GM12878 (cell line): ENCODE data around the gene SNAPC2. TPM values are rescaled to one million over a fixed set of nuclear protein-coding genes. Genes with fewer than 3 reads are reported as not detected.

Experiments used
- ATF7 ChIP-seq: fragments of 450-650 bp; IDR thresholded peaks from 2 replicates; pipeline ENCODE4 v1.6.1; 2016; ENCODE audit warnings: low read depth, mild to moderate bottlenecking
- BCL11A ChIP-seq: IDR thresholded peaks from 2 replicates; pipeline ENCODE4 v1.6.1; 2011; ENCODE audit warnings: low read depth, low read length
- BRCA1 ChIP-seq: IDR thresholded peaks from 2 replicates; pipeline ENCODE4 v1.6.1; 2011; ENCODE audit warnings: low read depth, low read length, improper control_type of control experiment
- HSF1 ChIP-seq: fragments of 150-350 bp; IDR thresholded peaks from 2 replicates; pipeline ENCODE4 v1.6.1; 2014; ENCODE audit warnings: mild to moderate bottlenecking, low read depth, low read length
- NBN ChIP-seq: fragments of 450-650 bp; IDR thresholded peaks from 2 replicates; pipeline ENCODE4 v1.6.1; 2016
- RB1 ChIP-seq: fragments of 450-650 bp; formaldehyde crosslinking; IDR thresholded peaks from 2 replicates; pipeline ENCODE4 v1.6.1; 2017; ENCODE audit warnings: mild to moderate bottlenecking, borderline replicate concordance
- SP1 ChIP-seq: IDR thresholded peaks from one replicate; pipeline ENCODE4 v1.6.1; 2011; ENCODE audit warnings: low read depth, low read length
- USF1 ChIP-seq: IDR thresholded peaks from 2 replicates; pipeline ENCODE4 v1.6.1; 2011; ENCODE audit warnings: borderline replicate concordance, low read depth, mild to moderate bottlenecking, moderate library complexity, mixed read lengths, low read length; ENCODE audit not compliant: insufficient read depth; ENCODE audit errors: extremely low read length
- ZBTB33 ChIP-seq: fragments of 450-650 bp; IDR thresholded peaks from 2 replicates; pipeline ENCODE4 v1.6.1; 2017; ENCODE audit warnings: mild to moderate bottlenecking
- ZSCAN29 ChIP-seq: fragments of 450-650 bp; IDR thresholded peaks from 2 replicates; pipeline ENCODE4 v1.6.1; 2017; ENCODE audit warnings: mild to moderate bottlenecking, moderate library complexity
- polyA plus RNA-seq, 11 experiments: library from polyadenylated mRNA; depleted of rRNA in 4 of 11; unstranded in 6 of 11; stranded (reverse) in 5 of 11; fragments of >200 nt; fragmentation: Nextera tagmentation in 4 of 11; fragmentation: Illumina TruSeq in 1 of 11; extraction: Ambion mirVana in 4 of 11; extraction: Trizol in 1 of 11; gene quantifications; 1 replicate in 1 of 11; 2 replicates in 10 of 11; pipeline versions ENCODE4 v1.2.1 to v1.2.3, GENCODE V29; 2011 to 2016; ENCODE audit warnings: inconsistent platforms in 2 of 11, missing spikeins in 2 of 11, low read depth in 1 of 11
- total RNA-seq, 4 experiments: library from RNA; depleted of rRNA in 3 of 4; stranded (reverse); fragments of >200 nt in 3 of 4; fragmentation: Illumina TruSeq in 1 of 4; extraction: Trizol in 1 of 4; gene quantifications; 2 replicates each; pipeline versions ENCODE4 v1.2.1 to v1.2.3, GENCODE V29; 2013 to 2021
- TF ChIP-seq, protein P1 (sequence below): IDR thresholded peaks from 2 replicates; pipeline ENCODE4 v1.6.1; 2012; ENCODE audit warnings: low read depth, low read length, improper control_type of control experiment
- TF ChIP-seq, protein P2 (sequence below): IDR thresholded peaks from 2 replicates; pipeline ENCODE4 v1.6.1; 2011; ENCODE audit warnings: borderline replicate concordance, low read depth, mild to moderate bottlenecking, moderate library complexity, low read length; ENCODE audit not compliant: insufficient read depth, poor library complexity, severe bottlenecking
- TF ChIP-seq, protein P3 (sequence below): fragments of 450-650 bp; IDR thresholded peaks from 2 replicates; pipeline ENCODE4 v1.6.1; 2017; ENCODE audit warnings: antibody characterized with exemption, mild to moderate bottlenecking, moderate library complexity
- TF ChIP-seq, protein P4 (sequence below): fragments of 150-350 bp; IDR thresholded peaks from 2 replicates; pipeline ENCODE4 v1.6.1; 2016; ENCODE audit warnings: low read depth, low read length

SNAPC2 gene
- total and polyA plus RNA-seq, 10 of the 15 experiments (the other 5 are each of a cell fraction or from before 2014, with no cell fraction given) = 0.19 to 20.8 (median 12.6) TPM

- TF ChIP-seq, protein P1, sequence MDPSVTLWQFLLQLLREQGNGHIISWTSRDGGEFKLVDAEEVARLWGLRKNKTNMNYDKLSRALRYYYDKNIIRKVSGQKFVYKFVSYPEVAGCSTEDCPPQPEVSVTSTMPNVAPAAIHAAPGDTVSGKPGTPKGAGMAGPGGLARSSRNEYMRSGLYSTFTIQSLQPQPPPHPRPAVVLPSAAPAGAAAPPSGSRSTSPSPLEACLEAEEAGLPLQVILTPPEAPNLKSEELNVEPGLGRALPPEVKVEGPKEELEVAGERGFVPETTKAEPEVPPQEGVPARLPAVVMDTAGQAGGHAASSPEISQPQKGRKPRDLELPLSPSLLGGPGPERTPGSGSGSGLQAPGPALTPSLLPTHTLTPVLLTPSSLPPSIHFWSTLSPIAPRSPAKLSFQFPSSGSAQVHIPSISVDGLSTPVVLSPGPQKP = no peak
- TF ChIP-seq HSF1 (0 out of 2 replicates have a peak, but pooled peaks have one; percentile 14), NBN (peak; percentile 20; the same call in 1 of the 2 replicates), SP1 (peak; percentile 70), RB1 (0 out of 2 replicates have a peak, but pooled peaks have one; percentile 42), BRCA1 (0 out of 2 replicates have a peak, but pooled peaks have one; percentile 41), ZBTB33 (no peak), USF1 (no peak), ZSCAN29 (no peak), BCL11A (no peak), ATF7 (0 out of 2 replicates have a peak, but pooled peaks have one; percentile 6)
- TF ChIP-seq, protein P2, sequence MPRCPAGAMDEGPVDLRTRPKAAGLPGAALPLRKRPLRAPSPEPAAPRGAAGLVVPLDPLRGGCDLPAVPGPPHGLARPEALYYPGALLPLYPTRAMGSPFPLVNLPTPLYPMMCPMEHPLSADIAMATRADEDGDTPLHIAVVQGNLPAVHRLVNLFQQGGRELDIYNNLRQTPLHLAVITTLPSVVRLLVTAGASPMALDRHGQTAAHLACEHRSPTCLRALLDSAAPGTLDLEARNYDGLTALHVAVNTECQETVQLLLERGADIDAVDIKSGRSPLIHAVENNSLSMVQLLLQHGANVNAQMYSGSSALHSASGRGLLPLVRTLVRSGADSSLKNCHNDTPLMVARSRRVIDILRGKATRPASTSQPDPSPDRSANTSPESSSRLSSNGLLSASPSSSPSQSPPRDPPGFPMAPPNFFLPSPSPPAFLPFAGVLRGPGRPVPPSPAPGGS = no peak
- TF ChIP-seq, protein P3, sequence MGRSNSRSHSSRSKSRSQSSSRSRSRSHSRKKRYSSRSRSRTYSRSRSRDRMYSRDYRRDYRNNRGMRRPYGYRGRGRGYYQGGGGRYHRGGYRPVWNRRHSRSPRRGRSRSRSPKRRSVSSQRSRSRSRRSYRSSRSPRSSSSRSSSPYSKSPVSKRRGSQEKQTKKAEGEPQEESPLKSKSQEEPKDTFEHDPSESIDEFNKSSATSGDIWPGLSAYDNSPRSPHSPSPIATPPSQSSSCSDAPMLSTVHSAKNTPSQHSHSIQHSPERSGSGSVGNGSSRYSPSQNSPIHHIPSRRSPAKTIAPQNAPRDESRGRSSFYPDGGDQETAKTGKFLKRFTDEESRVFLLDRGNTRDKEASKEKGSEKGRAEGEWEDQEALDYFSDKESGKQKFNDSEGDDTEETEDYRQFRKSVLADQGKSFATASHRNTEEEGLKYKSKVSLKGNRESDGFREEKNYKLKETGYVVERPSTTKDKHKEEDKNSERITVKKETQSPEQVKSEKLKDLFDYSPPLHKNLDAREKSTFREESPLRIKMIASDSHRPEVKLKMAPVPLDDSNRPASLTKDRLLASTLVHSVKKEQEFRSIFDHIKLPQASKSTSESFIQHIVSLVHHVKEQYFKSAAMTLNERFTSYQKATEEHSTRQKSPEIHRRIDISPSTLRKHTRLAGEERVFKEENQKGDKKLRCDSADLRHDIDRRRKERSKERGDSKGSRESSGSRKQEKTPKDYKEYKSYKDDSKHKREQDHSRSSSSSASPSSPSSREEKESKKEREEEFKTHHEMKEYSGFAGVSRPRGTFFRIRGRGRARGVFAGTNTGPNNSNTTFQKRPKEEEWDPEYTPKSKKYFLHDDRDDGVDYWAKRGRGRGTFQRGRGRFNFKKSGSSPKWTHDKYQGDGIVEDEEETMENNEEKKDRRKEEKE = no peak
- TF ChIP-seq, protein P4, sequence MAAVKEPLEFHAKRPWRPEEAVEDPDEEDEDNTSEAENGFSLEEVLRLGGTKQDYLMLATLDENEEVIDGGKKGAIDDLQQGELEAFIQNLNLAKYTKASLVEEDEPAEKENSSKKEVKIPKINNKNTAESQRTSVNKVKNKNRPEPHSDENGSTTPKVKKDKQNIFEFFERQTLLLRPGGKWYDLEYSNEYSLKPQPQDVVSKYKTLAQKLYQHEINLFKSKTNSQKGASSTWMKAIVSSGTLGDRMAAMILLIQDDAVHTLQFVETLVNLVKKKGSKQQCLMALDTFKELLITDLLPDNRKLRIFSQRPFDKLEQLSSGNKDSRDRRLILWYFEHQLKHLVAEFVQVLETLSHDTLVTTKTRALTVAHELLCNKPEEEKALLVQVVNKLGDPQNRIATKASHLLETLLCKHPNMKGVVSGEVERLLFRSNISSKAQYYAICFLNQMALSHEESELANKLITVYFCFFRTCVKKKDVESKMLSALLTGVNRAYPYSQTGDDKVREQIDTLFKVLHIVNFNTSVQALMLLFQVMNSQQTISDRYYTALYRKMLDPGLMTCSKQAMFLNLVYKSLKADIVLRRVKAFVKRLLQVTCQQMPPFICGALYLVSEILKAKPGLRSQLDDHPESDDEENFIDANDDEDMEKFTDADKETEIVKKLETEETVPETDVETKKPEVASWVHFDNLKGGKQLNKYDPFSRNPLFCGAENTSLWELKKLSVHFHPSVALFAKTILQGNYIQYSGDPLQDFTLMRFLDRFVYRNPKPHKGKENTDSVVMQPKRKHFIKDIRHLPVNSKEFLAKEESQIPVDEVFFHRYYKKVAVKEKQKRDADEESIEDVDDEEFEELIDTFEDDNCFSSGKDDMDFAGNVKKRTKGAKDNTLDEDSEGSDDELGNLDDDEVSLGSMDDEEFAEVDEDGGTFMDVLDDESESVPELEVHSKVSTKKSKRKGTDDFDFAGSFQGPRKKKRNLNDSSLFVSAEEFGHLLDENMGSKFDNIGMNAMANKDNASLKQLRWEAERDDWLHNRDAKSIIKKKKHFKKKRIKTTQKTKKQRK = no peak
Observed at GRCh38 chr19:7919610-7920518, at the start of gene SNAPC2 (continued).
